ENCODE results near the gene STIM2.

STIM2 gene

DNA sequence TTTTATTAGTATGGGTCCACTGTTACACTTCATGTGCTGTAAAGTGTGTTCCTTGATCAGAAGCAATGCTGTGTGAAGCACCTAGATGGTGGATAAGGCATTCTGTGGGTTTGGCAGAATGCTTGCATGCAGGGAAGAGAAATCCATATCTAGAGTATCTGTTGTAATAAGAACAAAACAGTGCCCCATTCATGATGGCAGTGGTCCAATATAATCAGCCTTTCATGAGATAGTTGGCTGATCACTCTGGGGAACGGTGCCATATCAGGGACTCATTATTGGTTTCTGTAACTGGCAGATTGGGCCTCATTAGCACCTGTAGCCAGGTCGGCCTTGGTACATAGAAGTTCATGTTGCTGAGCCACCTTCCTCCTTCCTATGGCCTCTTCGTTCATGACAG, 28.7 kb downstream of the STIM2 start:
- no peak overlapping the region for H3K23ac ChIP-seq (ENCODE audit: low read depth, low read length, poor library complexity)
- H2AK5ac ChIP-seq (ENCODE audit: low read depth, low read length): no peak overlapping the region
- no peak overlapping the region for H2BK120ac ChIP-seq (ENCODE audit: low read depth, low read length)
- no peak overlapping the region for H2AFZ ChIP-seq (ENCODE audit: low read length)
- H4K91ac ChIP-seq (ENCODE audit: low read depth, low read length, poor library complexity): no peak overlapping the region
- no peak overlapping the region for H3K4me2 ChIP-seq (ENCODE audit: insufficient read depth, low read length, poor library complexity, severe bottlenecking)
- no peak overlapping the region for H2BK15ac ChIP-seq (ENCODE audit: low read length)
- H3K9ac ChIP-seq (ENCODE audit: low read depth, low read length, poor library complexity): no peak overlapping the region
- no peak overlapping the region for H3K14ac ChIP-seq (ENCODE audit: low read length)
- no peak overlapping the region for H4K8ac ChIP-seq (ENCODE audit: low read depth, low read length)
- H3K4ac ChIP-seq (ENCODE audit: low read length): no peak overlapping the region
- no peak overlapping the region for H3K18ac ChIP-seq (ENCODE audit: low read length)
- no peaks in the 10 kb centered on the region for H3K27me3 ChIP-seq (ENCODE audit: control insufficient read depth in 3 of 3, insufficient read depth in 3 of 3, low read depth in 1 of 3, low read length in 3 of 3)
- H2BK12ac ChIP-seq (ENCODE audit: low read length): no peak overlapping the region
- WGBS, 2 donors (ENCODE audit: extremely low coverage in 2 of 2, insufficient read length in 2 of 2, insufficient replicate concordance in 1 of 2): no CpG with 5 or more reads among the region's 3 CpGs
- no peaks in the 10 kb centered on the region for H3K4me1 ChIP-seq (ENCODE audit: control insufficient read depth in 2 of 2, insufficient read depth in 1 of 2, low read depth in 1 of 2, low read length in 2 of 2)
- no peak overlapping the region for H2BK5ac ChIP-seq (ENCODE audit: low read length)
- peaks cover 2% of the 10 kb centered on the region for H3K79me1 ChIP-seq (ENCODE audit: low read depth, low read length)
- H3K36me3 ChIP-seq (replicated peaks in 1 of 2; ENCODE audit: control insufficient read depth in 2 of 2, insufficient read depth in 2 of 2, low read length in 2 of 2): no peaks in the 10 kb centered on the region
- peaks cover 0 to 9% of the 10 kb centered on the region in 2 donors for H3K9me3 ChIP-seq (replicated peaks in 1 of 2; ENCODE audit: control insufficient read depth in 2 of 2, insufficient read depth in 1 of 2, low read depth in 1 of 2, low read length in 2 of 2)
- no peak for DNase-seq (ENCODE audit: low spot score)
- no peak overlapping the region for H3K27ac ChIP-seq (replicated peaks; ENCODE audit: low read length)
- no peak overlapping the region for H3K4me3 ChIP-seq (ENCODE audit: low read length in 2 of 2)

DNA sequence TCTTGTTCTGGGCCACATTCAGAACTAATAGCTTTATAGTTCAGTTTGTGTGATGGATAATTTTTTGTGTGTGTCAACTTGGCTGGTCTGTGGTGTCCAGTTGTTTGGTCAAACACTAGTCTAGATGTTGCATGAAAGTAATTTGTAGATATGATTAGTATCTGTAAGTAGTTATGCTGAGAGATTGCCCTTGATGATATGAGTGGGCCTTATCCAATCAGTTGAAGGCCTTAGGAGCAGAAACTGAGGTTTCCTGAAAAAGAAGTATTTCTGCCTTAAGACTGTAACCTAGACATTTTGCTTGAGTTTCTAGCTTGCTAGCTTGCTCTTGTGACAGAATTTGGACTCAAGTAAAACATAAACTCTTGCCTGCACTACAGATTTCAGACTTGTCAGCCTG, 30.4 kb downstream of the STIM2 start:
- H2BK120ac ChIP-seq (ENCODE audit: low read depth, low read length): no peak overlapping the region
- no peak overlapping the region for H3K4me2 ChIP-seq (ENCODE audit: insufficient read depth, low read length, poor library complexity, severe bottlenecking)
- no peak overlapping the region for H3K18ac ChIP-seq (ENCODE audit: low read length)
- no peak overlapping the region for H2BK15ac ChIP-seq (ENCODE audit: low read length)
- H2BK5ac ChIP-seq (ENCODE audit: low read length): no peak overlapping the region
- no peak overlapping the region for H3K27ac ChIP-seq (replicated peaks; ENCODE audit: low read length)
- H2AFZ ChIP-seq (ENCODE audit: low read length): no peak overlapping the region
- no peak overlapping the region for H3K4ac ChIP-seq (ENCODE audit: low read length)
- H4K8ac ChIP-seq (ENCODE audit: low read depth, low read length): no peak overlapping the region
- no peak overlapping the region for H3K9ac ChIP-seq (ENCODE audit: low read depth, low read length, poor library complexity)
- H3K79me1 ChIP-seq (ENCODE audit: low read depth, low read length): peaks cover 2% of the 10 kb centered on the region
- H2AK5ac ChIP-seq (ENCODE audit: low read depth, low read length): no peak overlapping the region
- H3K27me3 ChIP-seq (ENCODE audit: control insufficient read depth in 3 of 3, insufficient read depth in 3 of 3, low read depth in 1 of 3, low read length in 3 of 3): no peaks in the 10 kb centered on the region
- no peak overlapping the region for H3K14ac ChIP-seq (ENCODE audit: low read length)
- H2BK12ac ChIP-seq (ENCODE audit: low read length): no peak overlapping the region
- DNase-seq (ENCODE audit: low spot score): no peak
- no peaks in the 10 kb centered on the region for H3K36me3 ChIP-seq (replicated peaks in 1 of 2; ENCODE audit: control insufficient read depth in 2 of 2, insufficient read depth in 2 of 2, low read length in 2 of 2)
- H3K9me3 ChIP-seq (replicated peaks in 1 of 2; ENCODE audit: control insufficient read depth in 2 of 2, insufficient read depth in 1 of 2, low read depth in 1 of 2, low read length in 2 of 2): peaks cover 0 to 9% of the 10 kb centered on the region in 2 donors
- H3K4me3 ChIP-seq (ENCODE audit: low read length in 2 of 2): no peak overlapping the region
- no peaks in the 10 kb centered on the region for H3K4me1 ChIP-seq (ENCODE audit: control insufficient read depth in 2 of 2, insufficient read depth in 1 of 2, low read depth in 1 of 2, low read length in 2 of 2)
- H4K91ac ChIP-seq (ENCODE audit: low read depth, low read length, poor library complexity): no peak overlapping the region
- H3K23ac ChIP-seq (ENCODE audit: low read depth, low read length, poor library complexity): no peak overlapping the region

DNA sequence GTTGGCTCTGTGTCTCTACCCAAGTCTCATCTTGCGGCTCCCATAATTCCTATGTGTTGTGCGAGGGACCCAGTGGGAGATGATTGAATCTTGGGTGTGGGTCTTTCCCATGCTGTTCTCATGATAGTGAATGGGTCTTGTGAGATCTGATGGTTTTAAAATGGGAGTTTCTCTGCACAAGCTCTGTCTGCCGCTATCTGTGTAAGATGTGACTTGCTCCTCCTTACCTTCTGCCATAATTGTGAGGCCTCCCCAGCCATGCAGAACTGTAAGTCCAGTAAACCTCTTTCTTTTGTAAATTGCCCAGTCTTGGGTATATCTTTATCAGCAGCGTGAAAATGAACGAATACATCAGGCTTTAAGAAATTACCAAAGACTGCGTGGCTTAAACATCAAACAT, 31.2 kb downstream of the STIM2 start:
- H3K23ac ChIP-seq (ENCODE audit: low read depth, low read length, poor library complexity): no peak overlapping the region

DNA sequence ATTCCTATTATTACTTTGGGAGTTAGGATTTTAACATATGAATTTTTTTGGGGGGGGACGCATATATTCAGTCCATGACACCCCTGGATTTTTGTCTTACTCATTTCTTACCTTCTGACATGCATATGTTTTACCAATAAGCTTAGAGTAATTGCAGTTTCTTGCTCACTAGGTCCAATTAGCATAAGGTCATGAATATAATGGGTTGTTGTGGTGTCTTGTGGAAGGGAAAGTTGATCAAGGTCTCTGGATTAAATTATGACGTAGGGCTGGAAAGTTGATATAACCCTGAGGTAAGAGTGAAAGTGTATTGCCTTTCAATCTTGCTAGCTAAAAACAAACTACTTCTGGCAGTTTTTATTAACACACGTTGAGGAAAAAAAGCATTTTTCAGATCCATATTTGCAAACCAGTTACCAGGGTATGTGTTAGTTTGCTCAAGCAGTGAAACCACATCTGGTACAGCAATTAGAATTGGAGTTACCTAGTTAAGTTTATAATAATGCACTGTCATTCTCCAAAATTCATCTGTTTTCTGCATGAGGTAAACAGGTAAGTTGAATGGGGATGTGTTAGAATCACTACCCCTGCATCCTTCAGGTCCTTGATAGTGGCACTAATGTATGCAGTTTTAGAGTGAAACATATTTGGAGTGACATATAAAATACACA, 32.0 kb downstream of the STIM2 start:
- H2BK120ac ChIP-seq (ENCODE audit: low read depth, low read length): no peak overlapping the region
- H2AK5ac ChIP-seq (ENCODE audit: low read depth, low read length): no peak overlapping the region
- H3K9me3 ChIP-seq (replicated peaks in 1 of 2; ENCODE audit: control insufficient read depth in 2 of 2, insufficient read depth in 1 of 2, low read depth in 1 of 2, low read length in 2 of 2): peaks cover 0 to 9% of the 10 kb centered on the region in 2 donors
- no peak overlapping the region for H3K27ac ChIP-seq (replicated peaks; ENCODE audit: low read length)
- no peaks in the 10 kb centered on the region for H3K27me3 ChIP-seq (ENCODE audit: control insufficient read depth in 3 of 3, insufficient read depth in 3 of 3, low read depth in 1 of 3, low read length in 3 of 3)
- H3K4me1 ChIP-seq (ENCODE audit: control insufficient read depth in 2 of 2, insufficient read depth in 1 of 2, low read depth in 1 of 2, low read length in 2 of 2): no peaks in the 10 kb centered on the region
- no CpG with 5 or more reads among the region's 3 CpGs for WGBS, 2 donors (ENCODE audit: extremely low coverage in 2 of 2, insufficient read length in 2 of 2, insufficient replicate concordance in 1 of 2)
- no peak overlapping the region for H3K14ac ChIP-seq (ENCODE audit: low read length)
- DNase-seq (ENCODE audit: low spot score): no peak
- H3K4ac ChIP-seq (ENCODE audit: low read length): no peak overlapping the region
- H2BK5ac ChIP-seq (ENCODE audit: low read length): no peak overlapping the region
- H3K4me3 ChIP-seq (ENCODE audit: low read length in 2 of 2): no peak overlapping the region
- H3K4me2 ChIP-seq (ENCODE audit: insufficient read depth, low read length, poor library complexity, severe bottlenecking): no peak overlapping the region
- H3K18ac ChIP-seq (ENCODE audit: low read length): no peak overlapping the region
- no peak overlapping the region for H4K8ac ChIP-seq (ENCODE audit: low read depth, low read length)
- H3K9ac ChIP-seq (ENCODE audit: low read depth, low read length, poor library complexity): no peak overlapping the region
- no peak overlapping the region for H2BK12ac ChIP-seq (ENCODE audit: low read length)
- no peak overlapping the region for H2AFZ ChIP-seq (ENCODE audit: low read length)
- no peak overlapping the region for H3K23ac ChIP-seq (ENCODE audit: low read depth, low read length, poor library complexity)
- H3K79me1 ChIP-seq (ENCODE audit: low read depth, low read length): peaks cover 2% of the 10 kb centered on the region
- no peak overlapping the region for H4K91ac ChIP-seq (ENCODE audit: low read depth, low read length, poor library complexity)
- no peak overlapping the region for H2BK15ac ChIP-seq (ENCODE audit: low read length)
- H3K36me3 ChIP-seq (replicated peaks in 1 of 2; ENCODE audit: control insufficient read depth in 2 of 2, insufficient read depth in 2 of 2, low read length in 2 of 2): no peaks in the 10 kb centered on the region

More for the DNA sequence above, 31.2 kb downstream of the STIM2 start:
- Histone ChIP-seq H2BK15ac (ENCODE audit: low read length) (no peak overlapping the region), H3K9ac (ENCODE audit: low read depth, low read length, poor library complexity) (no peak overlapping the region), H4K8ac (ENCODE audit: low read depth, low read length) (no peak overlapping the region), H3K27ac (replicated peaks; ENCODE audit: low read length) (no peak overlapping the region), H3K4me2 (ENCODE audit: insufficient read depth, low read length, poor library complexity, severe bottlenecking) (no peak overlapping the region), H3K9me3 (replicated peaks in 1 of 2; ENCODE audit: control insufficient read depth in 2 of 2, insufficient read depth in 1 of 2, low read depth in 1 of 2, low read length in 2 of 2) (peaks cover 0 to 9% of the 10 kb centered on the region in 2 donors), H2BK120ac (ENCODE audit: low read depth, low read length) (no peak overlapping the region), H3K4ac (ENCODE audit: low read length) (no peak overlapping the region), H3K36me3 (replicated peaks in 1 of 2; ENCODE audit: control insufficient read depth in 2 of 2, insufficient read depth in 2 of 2, low read length in 2 of 2) (no peaks in the 10 kb centered on the region), H3K14ac (ENCODE audit: low read length) (no peak overlapping the region), H3K4me3 (ENCODE audit: low read length in 2 of 2) (no peak overlapping the region), H2BK5ac (ENCODE audit: low read length) (no peak overlapping the region), H2AK5ac (ENCODE audit: low read depth, low read length) (no peak overlapping the region), H3K79me1 (ENCODE audit: low read depth, low read length) (peaks cover 2% of the 10 kb centered on the region), H3K4me1 (ENCODE audit: control insufficient read depth in 2 of 2, insufficient read depth in 1 of 2, low read depth in 1 of 2, low read length in 2 of 2) (no peaks in the 10 kb centered on the region), H3K18ac (ENCODE audit: low read length) (no peak overlapping the region), H4K91ac (ENCODE audit: low read depth, low read length, poor library complexity) (no peak overlapping the region), H3K27me3 (ENCODE audit: control insufficient read depth in 3 of 3, insufficient read depth in 3 of 3, low read depth in 1 of 3, low read length in 3 of 3) (no peaks in the 10 kb centered on the region), H2BK12ac (ENCODE audit: low read length) (no peak overlapping the region), H2AFZ (ENCODE audit: low read length) (no peak overlapping the region)
- no peak for DNase-seq (ENCODE audit: low spot score)
- WGBS, 2 donors (ENCODE audit: extremely low coverage in 2 of 2, insufficient read length in 2 of 2, insufficient replicate concordance in 1 of 2): no CpG with 5 or more reads among the region's 6 CpGs
